NCI-H510A treated with DMSO at 0.1 percent for 48 hours (cell line): ENCODE measurements around the gene LCAT.
"Not testable (repeated sequence)": the region's sequence is repeated elsewhere in the genome, so short reads cannot be mapped to it uniquely, and the experiment has no call there.

Experiments
- DNase-seq: peaks from one replicate; lab custom pipeline; 2025; lab: John Stamatoyannopoulos, UW

Gene LCAT

DNA sequence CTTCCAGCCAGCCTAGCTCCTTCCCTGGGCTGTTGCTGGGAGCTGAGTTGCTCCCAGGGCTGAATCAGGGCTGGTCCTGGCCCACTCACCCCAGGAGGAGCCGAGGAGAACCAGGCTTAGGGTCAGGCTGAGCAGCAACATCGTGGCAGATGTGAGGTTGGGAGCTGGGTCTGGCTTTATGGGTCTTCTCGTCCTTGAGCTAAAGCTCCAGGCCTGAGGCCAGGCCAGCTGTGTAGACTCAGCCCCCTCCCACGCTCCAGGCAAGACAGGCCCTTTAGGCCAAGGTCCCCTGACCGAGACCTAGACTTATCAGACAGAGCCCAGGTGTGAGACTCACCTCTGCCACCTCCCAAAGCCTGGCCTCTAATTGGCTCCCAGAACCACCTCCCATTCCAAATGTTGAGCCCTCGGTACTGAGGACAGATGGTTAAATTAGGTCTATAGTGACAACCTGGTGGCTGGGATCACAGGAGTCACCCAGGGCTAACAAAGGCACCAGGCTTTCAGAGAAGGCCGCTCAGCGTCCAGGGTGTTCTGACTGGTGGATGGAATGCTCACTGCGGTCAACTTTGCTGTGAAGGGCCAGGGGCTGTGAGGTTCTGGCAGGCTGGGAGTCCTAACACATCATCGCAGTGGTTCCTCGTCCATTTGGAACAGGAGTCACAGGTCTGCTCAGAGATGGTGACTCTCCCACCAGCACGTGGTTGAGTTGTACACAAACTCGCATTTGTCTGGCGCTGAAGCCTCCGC, 12.0 kb downstream of the LCAT start, which contains the start of gene CTRL:
Gene CTRL, minus strand, starts transcription at position 151 of the 750 bp plus-strand sequence. Its CDS starts 10 bp downstream, at position 141.
- no peak for DNase-seq

DNA sequence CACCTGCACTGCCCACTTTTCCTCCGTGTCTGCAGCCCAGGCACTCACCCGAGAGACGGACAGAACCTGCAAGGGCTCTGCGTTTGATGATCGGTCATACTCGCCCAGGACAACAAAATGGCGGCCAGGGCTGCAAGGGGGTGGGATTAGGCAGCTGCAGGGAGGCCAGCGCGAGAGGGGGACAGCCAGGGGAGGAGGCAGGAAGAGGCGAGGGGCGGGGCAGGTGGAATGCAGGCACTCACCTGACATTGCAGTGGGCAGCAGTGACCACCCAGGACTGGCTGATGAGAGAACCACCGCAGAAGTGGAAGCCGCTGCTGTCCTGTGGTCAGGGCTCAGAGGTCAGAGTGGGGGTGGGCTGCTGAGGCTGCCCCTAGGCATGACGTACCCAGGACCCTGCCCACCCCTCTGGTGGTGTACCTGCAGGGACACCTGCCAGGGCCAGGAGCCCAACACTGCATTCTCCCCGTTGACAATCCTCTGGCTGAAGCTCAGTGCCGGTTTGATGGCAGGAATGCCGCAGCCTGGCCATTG, 13.2 kb downstream of the LCAT start:
- no peak for DNase-seq

DNA sequence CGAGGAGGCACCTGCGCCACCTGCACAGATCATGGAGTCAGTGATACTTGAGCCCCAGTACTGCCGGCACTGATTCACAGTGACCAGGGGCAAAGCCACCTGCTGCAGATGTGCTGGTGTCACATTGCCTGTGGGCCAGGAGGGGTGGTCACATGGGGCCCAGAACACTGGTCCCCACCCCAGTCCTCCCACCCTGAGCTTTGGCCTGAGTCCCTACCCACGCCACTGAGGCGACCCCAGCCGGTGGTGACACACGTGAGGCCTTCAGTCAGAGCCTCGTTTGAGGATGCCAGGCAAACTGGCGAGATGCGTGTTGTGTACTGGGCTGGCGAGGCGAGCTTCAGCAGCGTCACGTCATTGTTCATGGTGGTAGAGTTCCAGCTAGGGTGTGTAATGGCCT, 13.7 kb downstream of the LCAT start:
- DNase-seq: no peak

DNA sequence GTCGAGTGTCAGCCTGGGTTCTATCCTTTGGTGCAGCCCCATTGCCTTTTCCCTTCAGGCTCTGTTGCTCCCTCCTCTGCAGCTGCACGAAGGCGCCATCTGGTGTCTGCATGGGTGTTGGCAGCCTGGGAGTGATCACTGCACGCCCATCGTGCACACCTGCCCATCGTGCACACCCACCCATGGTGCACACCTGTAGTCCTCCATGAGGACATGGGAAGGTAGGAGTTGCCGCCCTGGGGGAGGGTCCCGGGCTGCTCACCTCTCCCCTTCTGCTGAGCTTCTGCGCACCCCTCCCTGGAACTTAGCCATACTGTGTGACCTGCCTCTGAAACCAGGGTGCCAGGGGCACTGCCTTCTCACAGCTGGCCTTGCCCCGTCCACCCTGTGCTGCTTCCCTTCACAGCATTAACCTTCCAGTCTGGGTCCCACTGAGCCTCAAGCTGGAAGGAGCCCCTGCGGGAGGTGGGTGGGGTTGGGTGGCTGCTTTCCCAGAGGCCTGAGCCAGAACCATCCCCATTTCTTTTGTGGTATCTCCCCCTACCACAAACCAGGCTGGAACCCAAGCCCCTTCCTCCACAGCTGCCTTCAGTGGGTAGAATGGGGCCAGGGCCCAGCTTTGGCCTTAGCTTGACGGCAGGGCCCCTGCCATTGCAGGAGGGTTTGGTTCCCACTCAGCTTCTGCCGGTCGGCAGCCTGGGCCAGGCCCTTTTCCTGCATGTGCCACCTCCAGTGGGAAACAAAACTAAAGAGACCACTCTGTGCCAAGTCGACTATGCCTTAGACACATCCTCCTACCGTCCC, 15.2 kb downstream of the LCAT start:
- peak; percentile 47 for DNase-seq

DNA sequence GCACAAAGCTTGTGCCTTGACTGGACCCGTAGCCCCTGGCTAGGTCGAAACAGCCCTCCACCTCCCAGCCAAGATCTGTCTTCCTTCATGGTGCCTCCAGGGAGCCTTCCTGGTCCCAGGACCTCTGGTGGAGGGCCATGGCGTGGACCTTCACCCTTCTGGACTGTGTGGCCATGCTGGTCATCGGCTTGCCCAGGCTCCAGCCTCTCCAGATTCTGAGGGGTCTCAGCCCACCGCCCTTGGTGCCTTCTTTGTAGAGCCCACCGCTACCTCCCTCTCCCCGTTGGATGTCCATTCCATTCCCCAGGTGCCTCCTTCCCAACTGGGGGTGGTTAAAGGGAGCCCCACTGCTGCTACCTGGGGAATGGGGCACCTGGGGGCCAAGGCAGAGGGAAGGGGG, 15.8 kb downstream of the LCAT start:
- DNase-seq: no peak

DNA sequence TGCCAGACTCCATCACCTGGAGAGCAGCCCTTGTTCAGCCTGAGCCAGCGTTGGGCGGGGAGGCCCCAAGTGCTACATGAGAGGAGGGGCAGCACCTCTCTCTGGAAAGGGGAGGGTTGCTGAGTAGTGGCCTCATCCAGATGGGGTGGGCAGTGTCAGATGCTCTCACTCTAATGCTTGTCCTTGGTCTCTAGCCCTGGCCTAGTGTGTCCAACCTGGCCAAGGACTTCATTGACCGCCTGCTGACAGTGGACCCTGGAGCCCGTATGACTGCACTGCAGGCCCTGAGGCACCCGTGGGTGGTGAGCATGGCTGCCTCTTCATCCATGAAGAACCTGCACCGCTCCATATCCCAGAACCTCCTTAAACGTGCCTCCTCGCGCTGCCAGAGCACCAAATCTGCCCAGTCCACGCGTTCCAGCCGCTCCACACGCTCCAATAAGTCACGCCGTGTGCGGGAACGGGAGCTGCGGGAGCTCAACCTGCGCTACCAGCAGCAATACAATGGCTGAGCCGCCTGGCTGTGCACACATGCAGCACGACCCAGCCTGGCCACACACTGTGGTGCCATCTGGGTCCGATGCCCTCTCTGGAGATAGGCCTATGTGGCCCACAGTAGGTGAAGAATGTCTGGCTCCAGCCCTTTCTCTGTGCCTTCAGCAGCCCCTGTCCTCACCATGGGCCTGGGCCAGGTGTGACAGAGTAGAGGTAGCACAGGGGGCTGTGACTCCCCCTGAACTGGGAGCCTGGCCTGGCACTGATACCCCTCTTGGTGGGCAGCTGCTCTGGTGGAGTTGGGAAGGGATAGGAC, 16.6 kb downstream of the LCAT start:
- DNase-seq: no peak

DNA sequence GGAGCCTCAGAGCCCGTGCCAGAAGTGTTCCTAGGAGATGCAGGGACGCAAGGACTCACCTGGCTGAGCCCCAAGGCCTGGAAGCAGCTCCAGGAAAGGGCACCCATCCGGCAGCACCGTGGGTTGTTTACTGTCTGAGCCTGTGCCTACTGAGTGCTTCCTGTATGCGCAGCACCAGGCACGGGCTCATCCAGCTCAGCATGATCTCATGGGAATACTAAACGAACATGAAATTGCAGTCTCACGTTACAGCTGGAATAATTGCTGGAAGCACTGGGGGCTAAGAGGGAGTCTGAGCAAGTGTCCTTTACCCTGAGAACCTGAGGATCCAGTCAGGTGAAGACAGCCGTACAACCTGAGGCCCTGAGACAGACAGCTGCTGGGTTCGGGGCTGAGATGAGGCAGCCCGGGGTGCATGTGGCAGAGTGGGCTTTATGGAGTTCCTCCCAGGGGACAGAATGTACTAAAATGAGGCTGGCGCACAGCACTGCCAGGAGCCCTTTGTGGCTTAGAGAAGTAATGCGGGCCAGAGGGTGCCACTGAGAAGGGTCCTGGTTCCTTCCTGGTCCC, 17.7 kb downstream of the LCAT start:
- peak; percentile 85 for DNase-seq

DNA sequence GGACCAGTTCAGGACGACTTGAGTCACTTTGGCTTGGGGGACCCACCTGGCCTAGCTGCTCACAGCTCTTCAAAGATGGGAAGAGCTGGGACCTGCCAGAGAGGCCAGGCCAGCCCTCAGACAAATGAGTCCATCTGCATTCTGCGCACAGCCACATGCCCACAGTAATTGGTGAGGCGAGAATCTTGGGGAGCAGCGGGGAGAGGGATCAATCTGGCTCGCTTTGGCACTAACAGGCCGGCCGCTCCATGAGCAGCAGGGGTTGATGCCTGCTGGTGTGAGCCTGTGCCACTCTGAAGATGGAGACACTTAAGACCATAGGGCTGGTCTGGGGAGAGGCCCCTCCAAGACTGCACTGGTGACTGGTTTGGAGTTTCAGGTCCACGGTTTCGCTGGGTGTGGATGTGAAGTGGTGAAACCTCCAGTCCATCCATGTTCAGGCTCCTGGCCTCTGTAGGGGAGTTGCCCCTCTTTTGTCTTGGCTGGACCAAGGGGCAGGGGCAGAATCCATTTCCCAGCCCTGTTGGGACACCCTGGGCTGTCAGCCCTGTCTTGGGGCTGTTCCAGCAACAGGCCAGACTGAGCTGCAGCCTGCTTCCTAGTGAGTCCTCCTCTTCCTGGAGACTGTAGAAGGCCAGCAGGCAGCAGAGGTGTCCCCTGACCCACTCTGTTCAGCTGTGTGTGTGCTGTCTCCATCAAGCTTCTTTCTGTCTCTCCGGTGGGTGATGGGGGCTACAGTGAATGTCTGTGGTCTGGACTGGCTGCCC, 19.6 kb downstream of the LCAT start:
- DNase-seq: no peak

DNA sequence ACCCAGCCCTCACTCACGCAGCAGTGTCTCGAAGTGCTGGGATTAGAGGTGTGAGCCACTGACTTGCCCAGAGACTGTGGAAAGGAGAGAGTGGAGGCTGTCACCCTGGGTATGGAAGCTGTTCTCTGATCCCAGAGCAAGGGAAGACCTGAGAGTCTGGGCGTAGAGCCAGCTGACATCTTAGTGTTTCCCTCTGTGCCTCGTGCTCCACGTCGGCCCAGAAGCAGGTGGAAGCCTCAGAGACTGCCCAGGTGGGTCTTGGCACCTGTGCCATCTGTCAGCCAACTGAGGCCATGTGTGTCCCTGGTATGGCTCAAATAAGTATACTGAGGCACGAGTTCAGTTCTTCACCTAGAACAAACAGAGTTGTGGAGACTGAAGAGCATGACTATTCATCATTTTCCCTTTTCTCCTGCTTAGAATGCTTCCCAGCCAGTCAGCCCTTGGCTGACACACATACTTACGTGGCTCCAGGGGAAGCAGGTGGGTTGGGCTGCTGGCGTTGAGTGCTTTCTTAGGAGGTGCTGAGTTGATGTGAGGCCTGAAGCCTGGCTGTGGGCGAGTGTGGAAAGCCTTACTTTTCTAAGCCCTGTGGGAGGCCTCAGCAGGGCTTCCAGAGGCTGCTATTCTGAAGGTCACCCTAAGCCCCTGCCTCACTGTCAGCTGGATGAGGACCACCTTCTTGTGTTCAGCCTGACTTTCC, 20.4 kb downstream of the LCAT start:
- peak; percentile 37 for DNase-seq

DNA sequence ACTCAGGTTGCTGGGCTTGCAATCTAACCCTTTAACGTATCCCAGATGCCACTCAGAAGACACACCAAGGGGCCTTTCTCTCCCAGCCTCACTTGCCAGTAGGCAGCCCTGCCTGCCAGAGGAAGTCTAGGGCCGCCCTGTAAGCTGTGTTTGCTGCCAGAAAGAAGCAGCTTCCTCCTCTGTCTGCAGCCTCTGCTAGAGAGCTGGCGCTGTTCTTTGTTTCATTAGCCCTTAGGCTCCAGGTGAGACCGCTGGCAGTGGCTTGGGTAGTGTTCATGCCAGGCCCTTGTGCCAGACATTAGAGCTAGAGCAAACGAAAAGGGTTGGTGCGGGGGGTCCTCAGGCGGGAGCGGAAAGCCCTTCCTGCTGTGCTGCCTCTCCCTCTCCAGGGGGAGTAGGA, 21.2 kb downstream of the LCAT start:
- peak; percentile 51 for DNase-seq

DNA sequence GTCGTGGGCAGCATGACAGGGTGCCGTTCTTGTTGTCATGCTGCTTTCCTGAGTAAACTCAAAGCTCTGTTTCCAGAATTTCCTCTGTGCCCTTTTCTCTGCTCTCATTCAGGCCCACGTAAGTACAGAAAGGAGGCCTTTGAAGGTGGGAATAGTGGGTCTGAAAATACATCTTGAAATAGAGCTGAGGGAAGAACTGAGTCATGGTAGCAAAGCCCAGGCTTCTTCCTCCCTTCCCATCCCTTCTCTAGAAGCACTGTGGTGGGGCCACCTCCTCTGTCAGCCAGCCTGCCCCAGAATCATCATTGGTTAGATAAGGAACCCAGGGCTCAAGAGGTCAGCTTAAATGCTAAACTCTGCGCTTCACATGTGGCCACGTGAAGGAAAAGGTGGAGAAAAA, 21.7 kb downstream of the LCAT start:
- DNase-seq: no peak

DNA sequence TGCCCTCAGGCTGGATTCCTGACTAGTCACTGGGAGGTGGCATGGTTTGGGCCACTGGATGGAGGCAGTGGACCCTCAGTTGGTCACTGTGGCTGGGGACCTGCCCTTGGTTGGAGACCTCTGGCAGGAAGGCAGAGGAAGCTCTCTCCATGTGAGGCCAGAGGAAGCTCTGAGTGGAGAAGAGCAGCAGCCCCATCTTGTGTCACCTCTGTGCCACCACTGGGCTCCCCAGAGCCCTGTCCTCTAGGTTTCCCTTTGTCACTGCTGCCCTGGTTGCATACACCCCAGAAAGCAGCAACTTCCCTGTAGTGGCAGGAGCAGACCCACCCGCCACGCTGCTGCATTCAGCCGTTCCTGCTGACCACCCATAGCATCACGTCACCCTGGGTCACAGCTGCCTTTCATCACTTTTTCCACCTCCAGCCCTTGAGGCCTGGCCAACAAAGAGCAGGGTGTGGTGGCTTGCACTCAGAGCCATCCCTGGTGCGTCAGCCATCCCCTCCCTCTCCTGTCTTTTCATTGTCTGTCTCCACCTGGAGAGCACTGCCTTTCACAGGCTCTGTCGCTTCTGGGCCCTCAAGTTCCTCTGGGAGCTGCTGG, 24.2 kb downstream of the LCAT start:
- DNase-seq: no peak

DNA sequence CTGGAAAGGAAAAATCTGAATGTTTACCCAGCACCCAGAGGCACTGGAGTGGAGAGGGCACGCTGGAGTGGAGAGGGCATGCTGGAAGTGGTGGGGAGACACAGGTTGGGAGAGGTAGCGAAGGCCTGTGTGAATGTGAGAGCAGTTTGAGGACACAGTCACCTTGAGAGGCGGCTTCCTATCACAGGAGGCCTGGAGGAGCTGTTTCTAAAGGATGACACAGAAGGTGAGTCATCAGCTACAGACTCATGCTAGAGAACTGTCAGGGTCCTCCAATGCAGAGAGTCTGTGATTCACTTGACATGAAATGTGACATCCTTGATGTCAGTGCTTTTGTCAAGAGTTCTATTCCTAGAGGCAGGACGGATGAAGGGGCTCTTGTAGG, 26.1 kb downstream of the LCAT start:
- peak; percentile 42 for DNase-seq

DNA sequence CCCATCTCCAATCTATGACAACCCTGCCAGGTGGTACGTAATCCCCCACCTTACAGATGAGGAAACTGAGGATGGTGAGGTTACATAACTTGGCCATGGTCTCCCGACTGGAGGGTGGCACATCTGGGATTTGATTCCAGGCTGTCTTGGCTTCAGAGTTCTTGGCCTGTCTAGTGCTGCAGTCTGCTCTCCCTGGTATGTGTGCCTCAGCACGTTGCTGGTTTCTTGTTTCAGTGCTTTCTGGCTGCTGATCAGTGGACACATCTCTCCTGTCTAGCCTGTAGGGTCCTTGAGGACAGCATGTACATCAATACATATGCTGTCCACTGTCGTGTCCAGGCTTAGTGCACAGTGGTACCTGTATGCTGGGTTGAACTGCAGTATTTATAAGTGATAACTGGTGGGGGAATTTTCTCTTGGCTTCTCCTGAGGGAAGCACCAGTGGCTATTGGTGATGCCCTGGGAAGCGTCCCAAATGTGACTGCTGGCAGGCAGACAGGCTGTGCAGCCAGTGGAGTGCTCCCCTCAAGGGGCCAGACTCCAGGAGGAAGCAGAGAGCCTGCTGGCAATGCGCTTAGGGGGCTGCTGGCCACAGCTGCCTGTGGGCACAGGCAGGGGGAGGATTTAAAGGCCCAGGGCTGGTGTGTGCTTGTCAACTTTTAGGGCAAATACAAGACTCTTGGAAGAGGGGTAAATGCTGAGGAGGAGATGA, 26.6 kb downstream of the LCAT start:
- no peak for DNase-seq

DNA sequence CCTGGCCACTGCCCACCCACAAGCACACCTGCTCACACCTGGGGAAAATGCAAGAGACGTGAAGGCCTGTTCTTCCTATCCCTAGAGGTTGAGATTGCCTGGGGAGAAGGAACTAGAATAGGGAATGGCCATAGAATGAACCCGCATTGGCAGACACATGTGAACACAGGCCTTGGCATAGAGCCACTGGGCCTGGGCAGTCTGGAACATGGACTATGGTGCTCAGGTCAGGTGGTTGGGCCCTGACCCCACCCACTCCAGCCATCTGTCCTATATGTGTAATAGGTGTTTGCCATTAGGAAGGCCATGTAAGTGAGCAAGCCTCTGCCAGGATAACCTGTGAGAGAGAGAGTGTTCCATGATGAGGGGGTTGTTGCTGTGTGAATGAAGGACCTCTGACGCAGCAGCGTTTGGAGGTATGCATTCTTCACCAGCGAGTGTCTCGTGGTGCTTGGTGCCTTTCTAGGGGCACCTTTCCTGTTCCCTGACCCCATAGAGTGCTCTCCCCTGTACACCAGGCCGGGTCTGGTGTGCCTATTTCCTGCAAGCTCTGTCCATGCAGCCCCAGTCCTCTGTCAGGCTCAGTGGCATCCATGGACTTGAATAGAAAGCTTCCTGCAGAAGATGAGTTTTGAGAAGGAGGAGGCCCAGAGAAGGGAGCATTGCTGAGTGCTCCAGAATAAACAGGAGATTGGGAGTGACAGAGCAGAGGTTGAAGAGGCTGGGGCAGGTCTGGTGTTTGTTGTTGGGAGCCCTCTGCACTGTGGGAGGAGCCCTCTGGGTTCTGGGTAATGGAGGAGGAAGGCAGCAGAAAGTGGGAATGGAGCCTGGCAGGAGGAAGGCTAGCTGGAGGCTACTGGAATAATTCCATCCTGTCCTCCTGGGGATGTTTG, 27.8 kb downstream of the LCAT start:
- no peak for DNase-seq

DNA sequence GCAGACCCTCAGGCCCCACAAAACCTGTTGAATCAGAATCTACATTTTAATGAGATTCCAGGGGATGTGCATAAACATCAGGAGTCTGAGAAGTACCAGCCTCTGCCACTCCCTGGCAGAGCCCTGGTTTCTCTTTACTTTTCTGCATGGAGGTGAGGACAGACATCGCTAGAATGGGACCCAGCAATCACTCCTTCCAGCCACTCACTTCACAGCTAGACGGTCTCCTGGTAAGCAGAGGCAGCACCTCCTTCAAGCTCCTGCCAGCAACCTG, 28.5 kb downstream of the LCAT start:
- DNase-seq: not testable (repeated sequence)

DNA sequence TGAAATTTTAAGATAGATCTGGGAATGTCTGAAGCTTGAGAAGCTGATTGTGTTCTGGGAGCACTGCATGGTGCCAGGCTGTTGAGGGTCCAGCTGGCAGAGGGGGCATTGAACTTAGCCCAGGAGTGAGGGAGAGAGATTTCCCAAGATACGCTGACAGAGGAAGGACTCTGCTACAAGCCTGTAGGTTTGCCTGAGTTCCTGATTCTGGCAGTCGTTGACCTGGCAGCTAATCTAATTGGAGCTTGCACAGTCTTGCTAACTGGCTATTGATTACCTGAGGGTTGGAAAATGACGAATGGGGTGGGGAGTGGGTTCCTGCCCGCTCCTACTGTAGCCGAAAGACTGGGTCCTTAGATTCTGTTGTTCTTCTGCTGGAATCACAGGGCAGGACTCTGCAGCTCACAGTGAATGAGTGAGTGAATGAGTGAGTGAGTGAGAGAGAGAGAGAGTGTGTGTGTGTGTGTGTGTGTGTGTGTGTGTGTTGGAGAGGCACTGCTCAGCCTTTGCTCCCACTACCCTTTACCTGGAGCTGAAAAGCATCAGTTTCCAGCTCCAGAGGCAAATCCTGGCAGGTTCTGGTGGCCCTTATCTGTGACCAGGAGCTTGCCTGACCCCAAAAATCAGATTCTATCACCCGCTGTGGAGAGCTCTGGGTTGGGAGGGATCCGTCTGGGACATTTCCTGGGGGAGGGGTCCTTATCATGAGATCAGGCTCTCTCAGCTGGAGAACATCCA, 29.0 kb downstream of the LCAT start:
- DNase-seq: no peak

DNA sequence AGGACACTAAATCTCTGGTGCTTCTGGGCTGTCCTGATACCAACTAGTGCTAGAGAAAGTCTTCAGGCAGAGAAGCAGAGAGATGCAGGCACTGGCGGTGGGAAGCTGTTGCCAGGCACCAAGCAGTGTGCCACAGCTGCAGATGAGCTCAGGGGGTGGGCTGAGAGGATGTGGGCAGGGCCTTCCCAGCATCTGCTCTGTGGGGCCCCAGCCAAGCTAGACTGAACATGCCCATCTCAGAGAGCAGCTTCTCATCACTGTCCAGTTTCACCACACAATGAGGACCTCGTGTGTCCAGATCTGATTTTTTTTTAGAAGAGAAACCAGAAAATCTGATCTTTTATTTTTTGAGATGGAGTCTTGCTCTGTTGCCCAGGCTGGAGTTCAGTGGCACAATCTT, 33.8 kb downstream of the LCAT start:
- peak; percentile 15 for DNase-seq
